Activated gamma-delta T cell treated with anti-CD3 and anti-CD28 coated beads, Interleukin-2, amount 50 U/mL, for 16 hours (primary cell): ENCODE data around the gene SPTBN1.
"Not testable (repeated sequence)": the region's sequence is repeated elsewhere in the genome, so short reads cannot be mapped to it uniquely, and the experiment has no call there.

Experiments used
- DNase-seq: peaks from one replicate; pipeline ENCODE4 v3.0.0-alpha.2; 2020; ENCODE audit warnings: low read depth

Gene SPTBN1

GRCh38 chr2:54502731-54503130 lies 46.6 kb downstream of the SPTBN1 start:
- DNase-seq: no peak

- DNase-seq: no peak
Observed at GRCh38 chr2:54503192-54503591, 47.1 kb downstream of the SPTBN1 start.

GRCh38 chr2:54503828-54504227 lies 47.7 kb downstream of the SPTBN1 start:
- DNase-seq: no peak

GRCh38 chr2:54504866-54505265 lies 48.7 kb downstream of the SPTBN1 start:
- no peak for DNase-seq

- no peak for DNase-seq
Observed at GRCh38 chr2:54508541-54508940, 52.4 kb downstream of the SPTBN1 start.

- DNase-seq: not testable (repeated sequence)
Observed at GRCh38 chr2:54509043-54509442, 52.9 kb downstream of the SPTBN1 start.

GRCh38 chr2:54510916-54511315 lies 54.8 kb downstream of the SPTBN1 start:
- no peak for DNase-seq

- no peak for DNase-seq
Observed at GRCh38 chr2:54512183-54512582, 56.1 kb downstream of the SPTBN1 start.

- no peak for DNase-seq
Observed at GRCh38 chr2:54512663-54513362, 56.7 kb downstream of the SPTBN1 start.

GRCh38 chr2:54513363-54513715 lies 57.2 kb downstream of the SPTBN1 start:
- no peak for DNase-seq

- DNase-seq: no peak
Observed at GRCh38 chr2:54514822-54515569, 58.9 kb downstream of the SPTBN1 start.

- DNase-seq: no peak
Observed at GRCh38 chr2:54516842-54517241, 60.7 kb downstream of the SPTBN1 start.

GRCh38 chr2:54518016-54518415 lies 61.9 kb downstream of the SPTBN1 start:
- not testable (repeated sequence) for DNase-seq

GRCh38 chr2:54518430-54518829 lies 62.3 kb downstream of the SPTBN1 start:
- DNase-seq: no peak

- DNase-seq: no peak
Observed at GRCh38 chr2:54519841-54520459, 63.8 kb downstream of the SPTBN1 start.

- DNase-seq: no peak
Observed at GRCh38 chr2:54520687-54521086, 64.6 kb downstream of the SPTBN1 start.

GRCh38 chr2:54522624-54523281 lies 66.6 kb downstream of the SPTBN1 start:
- DNase-seq: peak; percentile 57

GRCh38 chr2:54523324-54523959 lies 67.3 kb downstream of the SPTBN1 start:
- DNase-seq: no peak

GRCh38 chr2:54524226-54524991 lies 68.3 kb downstream of the SPTBN1 start:
- DNase-seq: no peak

- no peak for DNase-seq
Observed at GRCh38 chr2:54525321-54525720, 69.2 kb downstream of the SPTBN1 start.

- DNase-seq: no peak
Observed at GRCh38 chr2:54526226-54526879, 70.2 kb downstream of the SPTBN1 start.
